Measurements from ENCODE around the gene MTUS2.

Gene MTUS2

GRCh38 chr13:28820099-28821051 is at the start of gene MTUS2:
Gene MTUS2 (plus strand): TSS chr13:28820339.
- DNase-seq = peak in 1 of 4 experiments; percentile 1

- DNase-seq = no peak
These were observed 41.6 kb upstream of the MTUS2 start for GRCh38 chr13:28778308-28779215.

GRCh38 chr13:28792992-28793391 is 27.1 kb upstream of the MTUS2 start:
- no peak for DNase-seq

- no peak for DNase-seq
These were observed 25.7 kb upstream of the MTUS2 start for GRCh38 chr13:28794396-28794795.

- no peak for DNase-seq
These were observed 23.2 kb upstream of the MTUS2 start for GRCh38 chr13:28796938-28797257.

GRCh38 chr13:28805193-28805819 is 14.8 kb upstream of the MTUS2 start:
- no peak for DNase-seq

GRCh38 chr13:28817204-28817603 is 2.9 kb upstream of the MTUS2 start:
- DNase-seq = no peak

- no peak for DNase-seq
These were observed 951 bp upstream of the MTUS2 start for GRCh38 chr13:28819046-28819730.

GRCh38 chr13:28819735-28820098 is 422 bp upstream of the MTUS2 start:
- DNase-seq = no peak

- DNase-seq = no peak
These were observed 2.0 kb downstream of the MTUS2 start for GRCh38 chr13:28822151-28822550.

GRCh38 chr13:28822801-28823200 is 2.7 kb downstream of the MTUS2 start:
- no peak for DNase-seq

- no peak for DNase-seq
These were observed 5.2 kb downstream of the MTUS2 start for GRCh38 chr13:28825379-28825778.

- DNase-seq = no peak
These were observed 6.2 kb downstream of the MTUS2 start for GRCh38 chr13:28826368-28826767.

GRCh38 chr13:28830580-28830979 is 10.4 kb downstream of the MTUS2 start:
- DNase-seq = no peak

- no peak for DNase-seq
These were observed 11.0 kb downstream of the MTUS2 start for GRCh38 chr13:28831117-28831516.

GRCh38 chr13:28837111-28837510 is 17.0 kb downstream of the MTUS2 start:
- no peak for DNase-seq

- no peak for DNase-seq
These were observed 23.5 kb downstream of the MTUS2 start for GRCh38 chr13:28843639-28844038.

- no peak for DNase-seq
These were observed 29.3 kb downstream of the MTUS2 start for GRCh38 chr13:28849441-28849840.

GRCh38 chr13:28850226-28850625 is 30.1 kb downstream of the MTUS2 start:
- no peak for DNase-seq

- no peak for DNase-seq
These were observed 31.3 kb downstream of the MTUS2 start for GRCh38 chr13:28851422-28851821.

GRCh38 chr13:28854657-28855056 is 34.5 kb downstream of the MTUS2 start:
- no peak for DNase-seq

GRCh38 chr13:28856287-28856686 is 36.1 kb downstream of the MTUS2 start:
- DNase-seq = no peak

GRCh38 chr13:28859069-28859468 is 38.9 kb downstream of the MTUS2 start:
- DNase-seq = no peak
